OCI-LY3 (cell line): Measurements from ENCODE around the gene WIZ.

Experiments
- H2AFZ ChIP-seq: fragments of 200-600, 300-600 bp; shearing (Covaris generic); 2 replicates; pipeline ENCODE4 v1.6.0; 2014; ENCODE audit warnings: antibody characterized with exemption, low read depth, low read length
- H3K27ac ChIP-seq: fragments of 200-600, 300-600 bp; sonication (generic); 2 replicates; pipeline ENCODE4 v1.5.1; 2014; ENCODE audit warnings: mild to moderate bottlenecking, low read length, moderate library complexity, mixed read lengths
- H3K27me3 ChIP-seq: fragments of 200-600, 300-600 bp; sonication (generic); 2 replicates; pipeline ENCODE4 v1.6.1; 2014; ENCODE audit warnings: low read depth, low read length, mixed read lengths
- H3K36me3 ChIP-seq: fragments of 200-600, 300-600 bp; sonication (generic); replicated peaks from 2 replicates; pipeline ENCODE3; 2014; ENCODE audit warnings: low read depth, low read length, mixed read lengths
- H3K4me1 ChIP-seq: fragments of 300-600, 200-600 bp; sonication (generic); 2 replicates; pipeline ENCODE4 v1.6.1; 2014; ENCODE audit warnings: low read length, mixed read lengths
- H3K4me2 ChIP-seq: fragments of 200-600, 300-600 bp; sonication (generic); 2 replicates; pipeline ENCODE4 v1.6.1; 2014; ENCODE audit warnings: low read length, mixed read lengths
- H3K4me3 ChIP-seq: fragments of 300-600, 200-600 bp; sonication (generic); 2 replicates; pipeline ENCODE4 v1.5.1; 2014; ENCODE audit warnings: antibody characterized with exemption, mild to moderate bottlenecking, low read length, moderate library complexity
- H3K79me2 ChIP-seq: fragments of 300-600, 200-600 bp; shearing (Covaris generic); 2 replicates; pipeline ENCODE4 v1.6.1; 2014; ENCODE audit warnings: mild to moderate bottlenecking, low read length, mixed read lengths
- H3K9ac ChIP-seq: fragments of 300-600, 200-600 bp; shearing (Covaris generic); 2 replicates; pipeline ENCODE4 v1.6.0; 2014; ENCODE audit warnings: mild to moderate bottlenecking, low read length, moderate library complexity
- H3K9me3 ChIP-seq: fragments of 200-600, 300-600 bp; shearing (Covaris generic); 2 replicates; pipeline ENCODE4 v1.6.1; 2014; ENCODE audit warnings: low read length, mixed read lengths; ENCODE audit not compliant: insufficient read depth
- H4K20me1 ChIP-seq: fragments of 200-600, 300-600 bp; sonication (generic); 2 replicates; pipeline ENCODE4 v1.6.1; 2016; ENCODE audit warnings: low read length, mixed read lengths; ENCODE audit not compliant: insufficient read depth
- EZH2phosphoT487 ChIP-seq: fragments of 200-600 bp; shearing (Covaris generic); IDR thresholded peaks from 2 replicates; pipeline ENCODE4 v1.6.1; 2018; ENCODE audit warnings: antibody characterized with exemption, mixed run types, low read depth
- TF ChIP-seq, protein P1 (sequence below): fragments of 200-600, 300-600 bp; sonication (generic); IDR thresholded peaks from 2 replicates; pipeline ENCODE4 v1.5.1; 2014; ENCODE audit warnings: antibody characterized with exemption, low read length, low read depth

WIZ gene

DNA sequence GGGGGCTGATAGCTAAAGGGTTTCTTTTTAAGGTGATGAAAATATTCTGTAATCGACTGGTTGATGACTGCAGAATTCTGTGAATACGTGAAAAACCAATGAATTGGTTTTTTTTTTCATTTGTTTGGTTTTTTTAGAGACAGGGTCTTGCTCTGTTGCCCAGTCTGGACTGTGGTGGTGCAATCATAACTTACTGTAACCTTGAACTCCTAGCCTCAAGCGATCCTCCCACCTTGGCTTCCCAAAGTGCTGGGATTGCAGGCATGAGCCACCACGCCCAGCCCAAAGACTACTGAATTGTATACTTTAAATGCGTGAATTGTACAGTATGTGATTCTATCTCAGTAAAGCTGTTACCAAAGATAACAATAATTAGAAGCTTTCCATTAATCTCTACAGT lies 55.3 kb downstream of the WIZ start:
- H3K27me3 ChIP-seq, result no peaks in the 10 kb centered on the region
- no peaks in the 10 kb centered on the region for H3K9me3 ChIP-seq
- peaks cover 5% of the 10 kb centered on the region; the same call in 1 of the 2 replicates for H3K4me1 ChIP-seq
- H3K36me3 ChIP-seq, result peaks cover 60% of the 10 kb centered on the region
- peaks cover 28% of the 10 kb centered on the region for H3K79me2 ChIP-seq
- no peak overlapping the region for H3K4me3 ChIP-seq
- TF ChIP-seq, protein P1, sequence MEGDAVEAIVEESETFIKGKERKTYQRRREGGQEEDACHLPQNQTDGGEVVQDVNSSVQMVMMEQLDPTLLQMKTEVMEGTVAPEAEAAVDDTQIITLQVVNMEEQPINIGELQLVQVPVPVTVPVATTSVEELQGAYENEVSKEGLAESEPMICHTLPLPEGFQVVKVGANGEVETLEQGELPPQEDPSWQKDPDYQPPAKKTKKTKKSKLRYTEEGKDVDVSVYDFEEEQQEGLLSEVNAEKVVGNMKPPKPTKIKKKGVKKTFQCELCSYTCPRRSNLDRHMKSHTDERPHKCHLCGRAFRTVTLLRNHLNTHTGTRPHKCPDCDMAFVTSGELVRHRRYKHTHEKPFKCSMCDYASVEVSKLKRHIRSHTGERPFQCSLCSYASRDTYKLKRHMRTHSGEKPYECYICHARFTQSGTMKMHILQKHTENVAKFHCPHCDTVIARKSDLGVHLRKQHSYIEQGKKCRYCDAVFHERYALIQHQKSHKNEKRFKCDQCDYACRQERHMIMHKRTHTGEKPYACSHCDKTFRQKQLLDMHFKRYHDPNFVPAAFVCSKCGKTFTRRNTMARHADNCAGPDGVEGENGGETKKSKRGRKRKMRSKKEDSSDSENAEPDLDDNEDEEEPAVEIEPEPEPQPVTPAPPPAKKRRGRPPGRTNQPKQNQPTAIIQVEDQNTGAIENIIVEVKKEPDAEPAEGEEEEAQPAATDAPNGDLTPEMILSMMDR, result no peak
- no peak for TF ChIP-seq EZH2phosphoT487
- H3K27ac ChIP-seq, result no peak overlapping the region
- H3K4me2 ChIP-seq, result no peak overlapping the region
- no peak overlapping the region for H2AFZ ChIP-seq
- peaks cover 4% of the 10 kb centered on the region for H4K20me1 ChIP-seq
- H3K9ac ChIP-seq, result no peak overlapping the region

- H3K79me2 ChIP-seq, result peaks cover 31% of the 10 kb centered on the region
- TF ChIP-seq EZH2phosphoT487, result no peak
- TF ChIP-seq, protein P1, result no peak
- H3K27me3 ChIP-seq, result no peaks in the 10 kb centered on the region
- H3K9me3 ChIP-seq, result no peaks in the 10 kb centered on the region
- no peak overlapping the region for H2AFZ ChIP-seq
- H3K4me2 ChIP-seq, result no peak overlapping the region
- H3K4me3 ChIP-seq, result no peak overlapping the region
- H3K4me1 ChIP-seq, result peaks cover 5% of the 10 kb centered on the region; the same call in 1 of the 2 replicates
- no peak overlapping the region for H3K27ac ChIP-seq
- H3K9ac ChIP-seq, result no peak overlapping the region
- peaks cover 59% of the 10 kb centered on the region for H3K36me3 ChIP-seq
- H4K20me1 ChIP-seq, result peaks cover 4% of the 10 kb centered on the region
These were observed 55.8 kb downstream of the WIZ start for GRCh38 chr19:15393963-15394362.

DNA sequence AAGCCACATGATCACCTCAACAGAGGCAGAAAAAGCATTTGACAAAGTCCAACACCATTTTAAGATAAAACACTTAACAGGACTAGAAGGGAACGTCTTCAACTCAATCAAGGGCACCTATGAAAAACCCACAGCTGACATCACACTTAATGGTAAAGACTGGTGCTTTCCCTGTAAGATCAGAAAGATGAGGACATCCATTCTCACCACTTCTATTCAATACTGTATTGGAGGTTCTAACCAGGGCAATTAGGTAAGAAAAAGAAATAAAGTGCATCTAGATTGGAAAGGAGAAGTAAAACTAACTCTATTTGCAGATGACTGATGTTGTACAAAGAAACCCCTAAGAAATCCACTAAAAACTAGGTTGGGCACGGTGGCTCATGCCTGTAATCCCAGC lies 58.9 kb downstream of the WIZ start:
- TF ChIP-seq, protein P1, result no peak
- no peak for TF ChIP-seq EZH2phosphoT487
- Histone ChIP-seq H3K27ac (no peak overlapping the region), H3K79me2 (peaks cover 35% of the 10 kb centered on the region), H3K4me2 (no peak overlapping the region), H3K9me3 (no peaks in the 10 kb centered on the region), H3K9ac (no peak overlapping the region), H4K20me1 (peaks cover 4% of the 10 kb centered on the region), H3K4me1 (peaks cover 5% of the 10 kb centered on the region; the same call in 1 of the 2 replicates), H3K4me3 (no peak overlapping the region), H3K27me3 (no peaks in the 10 kb centered on the region), H2AFZ (no peak overlapping the region), H3K36me3 (peaks cover 36% of the 10 kb centered on the region)

DNA sequence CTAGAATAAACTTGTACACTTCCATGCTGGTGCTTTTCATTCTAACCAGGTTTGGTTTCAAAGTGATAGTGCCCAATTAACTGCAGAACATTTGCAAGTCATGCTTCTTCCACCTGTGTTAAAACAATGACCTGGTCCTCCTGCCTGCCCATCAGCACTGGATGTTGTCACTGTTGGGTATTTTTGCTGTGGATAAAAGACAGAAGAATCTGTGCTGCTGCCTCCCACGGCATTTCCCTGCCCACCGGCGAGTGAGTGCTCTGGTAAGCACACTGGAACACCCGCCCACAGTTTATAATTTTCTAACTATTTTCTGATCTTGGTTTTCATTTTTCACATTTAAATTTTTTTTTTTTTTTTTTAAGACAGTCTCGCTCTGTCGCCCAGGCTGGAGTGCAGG lies 67.9 kb downstream of the WIZ start:
- Histone ChIP-seq H3K4me2 (no peak overlapping the region), H3K36me3 (peaks cover 9% of the 10 kb centered on the region), H3K9me3 (no peaks in the 10 kb centered on the region), H3K27me3 (no peaks in the 10 kb centered on the region), H2AFZ (no peak overlapping the region), H3K4me3 (no peak overlapping the region), H3K79me2 (peaks cover 34% of the 10 kb centered on the region), H4K20me1 (peaks cover 13% of the 10 kb centered on the region), H3K4me1 (peaks cover 18% of the 10 kb centered on the region), H3K9ac (no peak overlapping the region), H3K27ac (no peak overlapping the region)
- TF ChIP-seq, protein P1, result no peak
- no peak for TF ChIP-seq EZH2phosphoT487
